GM06990 (cell line): ENCODE results near the gene MYLIP.

Source experiments
- DNase-seq: peaks from one replicate; pipeline ENCODE4 v3.0.0-alpha.2; 2011; ENCODE audit not compliant: insufficient read length; ENCODE audit errors: extremely low read depth
- H3K27me3 ChIP-seq: replicated peaks from 2 replicates; pipeline ENCODE4 v1.6.0; 2011; ENCODE audit warnings: low read length; ENCODE audit not compliant: control insufficient read depth, insufficient read depth
- H3K36me3 ChIP-seq: 2 replicates; pipeline ENCODE4 v1.5.1; 2011; ENCODE audit warnings: low read length; ENCODE audit not compliant: control insufficient read depth, insufficient read depth
- H3K4me3 ChIP-seq: replicated peaks from 2 replicates; pipeline ENCODE4 v1.5.1; 2011; ENCODE audit warnings: low read depth, mild to moderate bottlenecking, control low read depth, low read length
- TF ChIP-seq, protein P1 (sequence below): IDR thresholded peaks from 2 replicates; pipeline ENCODE4 v1.5.1; 2011; ENCODE audit warnings: low read length, control low read depth, mild to moderate bottlenecking, inconsistent platforms; ENCODE audit not compliant: insufficient read depth, poor library complexity, severe bottlenecking

MYLIP gene

DNA sequence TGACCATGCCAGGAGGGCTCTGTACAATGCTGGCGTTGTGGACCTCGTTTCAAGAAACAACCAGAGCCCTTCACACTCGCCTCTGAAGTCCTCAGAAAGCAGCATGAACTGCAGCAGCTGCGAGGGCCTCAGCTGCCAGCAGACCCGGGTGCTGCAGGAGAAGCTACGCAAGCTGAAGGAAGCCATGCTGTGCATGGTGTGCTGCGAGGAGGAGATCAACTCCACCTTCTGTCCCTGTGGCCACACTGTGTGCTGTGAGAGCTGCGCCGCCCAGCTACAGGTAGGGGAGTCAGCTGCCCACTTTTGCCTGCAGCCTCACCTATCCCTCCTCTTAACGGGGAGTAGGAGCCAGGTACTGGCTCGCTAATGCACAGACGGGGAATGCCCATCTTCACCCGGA is 16.2 kb downstream of the MYLIP start:
- H3K4me3 ChIP-seq, result no peak overlapping the region
- TF ChIP-seq, protein P1, sequence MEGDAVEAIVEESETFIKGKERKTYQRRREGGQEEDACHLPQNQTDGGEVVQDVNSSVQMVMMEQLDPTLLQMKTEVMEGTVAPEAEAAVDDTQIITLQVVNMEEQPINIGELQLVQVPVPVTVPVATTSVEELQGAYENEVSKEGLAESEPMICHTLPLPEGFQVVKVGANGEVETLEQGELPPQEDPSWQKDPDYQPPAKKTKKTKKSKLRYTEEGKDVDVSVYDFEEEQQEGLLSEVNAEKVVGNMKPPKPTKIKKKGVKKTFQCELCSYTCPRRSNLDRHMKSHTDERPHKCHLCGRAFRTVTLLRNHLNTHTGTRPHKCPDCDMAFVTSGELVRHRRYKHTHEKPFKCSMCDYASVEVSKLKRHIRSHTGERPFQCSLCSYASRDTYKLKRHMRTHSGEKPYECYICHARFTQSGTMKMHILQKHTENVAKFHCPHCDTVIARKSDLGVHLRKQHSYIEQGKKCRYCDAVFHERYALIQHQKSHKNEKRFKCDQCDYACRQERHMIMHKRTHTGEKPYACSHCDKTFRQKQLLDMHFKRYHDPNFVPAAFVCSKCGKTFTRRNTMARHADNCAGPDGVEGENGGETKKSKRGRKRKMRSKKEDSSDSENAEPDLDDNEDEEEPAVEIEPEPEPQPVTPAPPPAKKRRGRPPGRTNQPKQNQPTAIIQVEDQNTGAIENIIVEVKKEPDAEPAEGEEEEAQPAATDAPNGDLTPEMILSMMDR, result no peak
- H3K27me3 ChIP-seq, result no peaks in the 10 kb centered on the region
- DNase-seq, result no peak
- H3K36me3 ChIP-seq, result peaks cover 26% of the 10 kb centered on the region

DNA sequence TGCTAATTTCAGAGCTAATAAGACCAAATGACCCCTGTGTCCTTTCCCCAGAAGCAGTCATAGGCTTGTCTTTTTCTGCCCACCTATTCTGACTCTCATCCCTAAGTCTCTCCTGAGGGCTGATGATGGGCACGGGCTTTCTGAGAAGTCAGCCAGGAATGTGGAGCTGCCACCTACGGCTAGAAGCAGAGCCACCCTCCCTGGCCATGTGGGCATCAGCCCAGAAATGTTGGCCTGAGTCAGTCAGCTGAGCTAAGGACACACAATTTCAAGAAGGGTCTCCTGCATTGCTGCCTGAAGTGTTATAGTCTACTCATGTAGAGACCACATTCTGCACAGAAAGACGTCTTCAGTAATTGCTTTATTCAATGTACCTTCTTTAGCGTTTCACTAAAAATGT is 17.1 kb downstream of the MYLIP start:
- no peaks in the 10 kb centered on the region for H3K27me3 ChIP-seq
- peaks cover 25% of the 10 kb centered on the region for H3K36me3 ChIP-seq
- TF ChIP-seq, protein P1, result no peak
- no peak for DNase-seq
- H3K4me3 ChIP-seq, result no peak overlapping the region

DNA sequence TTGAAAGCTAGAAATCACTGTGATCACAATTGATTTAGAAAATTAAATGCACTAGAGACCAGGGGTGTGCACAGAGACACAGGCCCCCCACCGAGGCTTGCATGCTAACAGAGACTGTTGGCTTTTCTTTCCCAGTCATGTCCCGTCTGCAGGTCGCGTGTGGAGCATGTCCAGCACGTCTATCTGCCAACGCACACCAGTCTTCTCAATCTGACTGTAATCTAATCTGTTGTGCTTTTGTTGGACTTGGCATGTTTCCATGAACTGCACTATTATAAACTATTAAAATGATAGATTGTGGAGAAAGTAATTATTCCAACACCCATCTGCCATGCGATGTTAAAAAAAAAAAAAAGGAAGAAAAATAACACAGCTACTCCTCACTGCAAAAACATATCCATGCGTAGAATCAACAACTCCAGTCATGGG is 17.7 kb downstream of the MYLIP start:
- Histone ChIP-seq H3K27me3 (no peaks in the 10 kb centered on the region), H3K4me3 (no peak overlapping the region), H3K36me3 (peaks cover 24% of the 10 kb centered on the region)
- TF ChIP-seq, protein P1, result no peak
- DNase-seq, result no peak

DNA sequence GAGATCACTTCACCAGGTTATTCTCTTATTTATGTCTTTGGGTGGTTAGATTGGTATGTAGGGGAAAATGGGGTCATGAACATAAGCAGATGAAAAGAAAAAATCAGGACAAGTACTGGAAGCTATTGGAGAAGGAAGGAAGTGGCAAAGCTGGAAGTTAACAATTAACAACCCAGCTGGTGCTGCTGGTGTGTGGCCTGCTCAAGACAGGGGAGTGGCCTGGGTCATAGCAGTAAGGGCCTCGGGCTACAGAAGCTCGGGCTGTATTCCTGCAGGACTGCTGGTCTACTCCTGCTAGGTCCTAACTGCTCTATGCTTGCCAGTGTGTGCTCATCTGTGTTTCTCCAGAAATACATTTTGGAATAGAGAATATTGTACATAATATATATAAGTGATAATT is 19.6 kb downstream of the MYLIP start:
- DNase-seq, result no peak
- Histone ChIP-seq H3K36me3 (peaks cover 23% of the 10 kb centered on the region), H3K4me3 (no peak overlapping the region), H3K27me3 (no peaks in the 10 kb centered on the region)
- TF ChIP-seq, protein P1, result no peak

DNA sequence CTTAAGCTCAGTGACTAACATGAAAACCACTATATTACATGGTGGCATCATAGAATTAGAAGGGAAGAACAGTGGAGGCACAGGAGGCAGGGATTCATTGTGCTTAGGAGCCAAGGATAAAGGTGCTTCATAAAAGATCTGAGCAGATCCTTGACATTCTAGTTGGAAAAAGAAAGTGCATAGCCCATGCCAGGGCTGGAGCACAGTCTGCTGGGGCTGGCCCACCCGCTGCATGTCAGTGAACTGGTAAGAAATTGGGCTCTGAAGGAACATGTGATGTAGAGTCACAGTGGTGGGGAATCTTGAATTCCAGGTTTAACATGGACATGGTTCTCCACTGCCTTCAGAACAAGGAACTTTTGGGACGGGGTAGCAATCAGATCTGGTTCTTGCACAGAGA is 20.4 kb downstream of the MYLIP start:
- H3K4me3 ChIP-seq, result no peak overlapping the region
- no peaks in the 10 kb centered on the region for H3K27me3 ChIP-seq
- TF ChIP-seq, protein P1, result no peak
- H3K36me3 ChIP-seq, result peaks cover 20% of the 10 kb centered on the region
- DNase-seq, result no peak

DNA sequence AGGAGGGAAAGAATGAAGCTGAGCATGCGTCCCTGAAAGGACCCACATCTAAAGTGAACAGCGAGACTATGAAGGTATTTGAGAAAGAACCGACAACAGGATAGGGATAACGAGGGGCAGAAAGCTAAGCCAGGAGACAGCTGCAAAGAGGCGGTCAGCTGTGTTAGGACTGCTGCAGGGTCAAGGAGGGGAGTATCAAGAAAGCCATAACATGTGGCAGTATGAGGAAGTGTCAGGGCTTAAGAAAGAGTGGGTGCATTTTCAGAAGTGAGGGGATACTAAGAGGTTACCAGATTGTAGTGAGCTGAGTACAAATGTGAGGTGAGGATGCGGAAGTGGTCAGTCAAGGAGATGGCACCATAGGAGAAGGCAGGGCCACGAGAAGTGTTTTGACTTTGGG is 21.2 kb downstream of the MYLIP start:
- TF ChIP-seq, protein P1, result no peak
- DNase-seq, result no peak
- H3K27me3 ChIP-seq, result no peaks in the 10 kb centered on the region
- H3K36me3 ChIP-seq, result peaks cover 21% of the 10 kb centered on the region
- H3K4me3 ChIP-seq, result no peak overlapping the region
